IPS-15b (cell line): Measurements from ENCODE around the gene KCNJ14.

Experiments
- H3K27me3 ChIP-seq: one replicate; pipeline ENCODE4 v1.6.1; 2013; ENCODE audit warnings: low read length; ENCODE audit not compliant: control insufficient read depth, insufficient read depth
- H3K36me3 ChIP-seq: one replicate; pipeline ENCODE4 v1.6.1; 2013; ENCODE audit warnings: low read length; ENCODE audit not compliant: control insufficient read depth, insufficient read depth
- H3K4me1 ChIP-seq: one replicate; pipeline ENCODE4 v1.6.1; 2013; ENCODE audit warnings: mild to moderate bottlenecking, low read length; ENCODE audit not compliant: control insufficient read depth, insufficient read depth
- H3K4me3 ChIP-seq: one replicate; pipeline ENCODE4 v1.5.1; 2013; ENCODE audit warnings: low read depth, low read length
- H3K9ac ChIP-seq: one replicate; pipeline ENCODE4 v1.6.1; 2013; ENCODE audit warnings: low read depth, mild to moderate bottlenecking, low read length
- H3K9me3 ChIP-seq: one replicate; pipeline ENCODE4 v1.6.1; 2013; ENCODE audit warnings: mild to moderate bottlenecking, low read length; ENCODE audit not compliant: control insufficient read depth, insufficient read depth

Gene KCNJ14

GRCh38 chr19:48433337-48433736 lies 22.0 kb upstream of the KCNJ14 start:
- no peaks in the 10 kb centered on the region for H3K9me3 ChIP-seq

GRCh38 chr19:48436586-48436985 lies 18.8 kb upstream of the KCNJ14 start:
- Histone ChIP-seq H3K36me3 (no peaks in the 10 kb centered on the region), H3K9me3 (no peaks in the 10 kb centered on the region), H3K4me1 (peaks cover 2% of the 10 kb centered on the region), H3K9ac (no peak overlapping the region), H3K4me3 (no peak overlapping the region), H3K27me3 (no peaks in the 10 kb centered on the region)

More at GRCh38 chr19:48433337-48433736, 22.0 kb upstream of the KCNJ14 start:
- Histone ChIP-seq H3K36me3 (no peaks in the 10 kb centered on the region), H3K4me1 (peaks cover 2% of the 10 kb centered on the region), H3K9ac (no peak overlapping the region), H3K4me3 (no peak overlapping the region), H3K27me3 (no peaks in the 10 kb centered on the region)

- H3K9me3 ChIP-seq = no peaks in the 10 kb centered on the region
- H3K4me1 ChIP-seq = peaks cover 7% of the 10 kb centered on the region
- no peak overlapping the region for H3K9ac ChIP-seq
- no peak overlapping the region for H3K4me3 ChIP-seq
- H3K27me3 ChIP-seq = no peaks in the 10 kb centered on the region
- H3K36me3 ChIP-seq = no peaks in the 10 kb centered on the region
Observed at GRCh38 chr19:48441360-48442050, 13.9 kb upstream of the KCNJ14 start.

DNA sequence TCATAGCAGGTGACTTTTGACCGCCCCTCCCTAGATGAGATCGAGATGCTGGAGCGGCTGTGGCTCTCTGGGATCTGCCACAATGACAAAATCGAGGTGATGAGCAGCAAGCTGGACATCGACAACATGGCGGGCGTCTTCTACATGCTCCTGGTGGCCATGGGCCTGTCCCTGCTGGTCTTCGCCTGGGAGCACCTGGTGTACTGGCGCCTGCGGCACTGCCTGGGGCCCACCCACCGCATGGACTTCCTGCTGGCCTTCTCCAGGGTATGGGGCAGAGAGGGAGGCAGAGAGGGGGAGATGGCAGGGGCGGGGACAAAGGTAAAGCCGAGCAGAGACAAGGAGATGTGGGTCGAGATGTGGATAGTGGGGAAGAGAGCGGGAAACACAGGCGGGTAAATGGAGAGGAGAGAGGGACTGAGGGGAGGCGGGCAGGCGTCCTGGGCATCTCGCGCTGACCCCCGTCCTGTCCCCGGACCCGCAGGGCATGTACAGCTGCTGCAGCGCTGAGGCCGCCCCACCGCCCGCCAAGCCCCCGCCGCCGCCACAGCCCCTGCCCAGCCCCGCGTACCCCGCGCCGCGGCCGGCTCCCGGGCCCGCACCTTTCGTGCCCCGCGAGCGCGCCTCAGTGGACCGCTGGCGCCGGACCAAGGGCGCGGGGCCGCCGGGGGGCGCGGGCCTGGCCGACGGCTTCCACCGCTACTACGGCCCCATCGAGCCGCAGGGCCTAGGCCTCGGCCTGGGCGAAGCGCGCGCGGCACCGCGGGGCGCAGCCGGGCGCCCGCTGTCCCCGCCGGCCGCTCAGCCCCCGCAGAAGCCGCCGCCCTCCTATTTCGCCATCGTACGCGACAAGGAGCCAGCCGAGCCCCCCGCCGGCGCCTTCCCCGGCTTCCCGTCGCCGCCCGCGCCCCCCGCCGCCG lies 13.0 kb upstream of the KCNJ14 start:
- H3K4me1 ChIP-seq = peaks cover 5% of the 10 kb centered on the region
- no peaks in the 10 kb centered on the region for H3K36me3 ChIP-seq
- no peaks in the 10 kb centered on the region for H3K9me3 ChIP-seq
- H3K27me3 ChIP-seq = no peaks in the 10 kb centered on the region
- no peak overlapping the region for H3K4me3 ChIP-seq
- no peak overlapping the region for H3K9ac ChIP-seq

GRCh38 chr19:48443256-48443655 lies 12.1 kb upstream of the KCNJ14 start:
- H3K4me3 ChIP-seq = no peak overlapping the region
- no peaks in the 10 kb centered on the region for H3K27me3 ChIP-seq
- peaks cover 4% of the 10 kb centered on the region for H3K4me1 ChIP-seq
- no peak overlapping the region for H3K9ac ChIP-seq
- no peaks in the 10 kb centered on the region for H3K9me3 ChIP-seq
- H3K36me3 ChIP-seq = peaks cover under 1% of the 10 kb centered on the region

DNA sequence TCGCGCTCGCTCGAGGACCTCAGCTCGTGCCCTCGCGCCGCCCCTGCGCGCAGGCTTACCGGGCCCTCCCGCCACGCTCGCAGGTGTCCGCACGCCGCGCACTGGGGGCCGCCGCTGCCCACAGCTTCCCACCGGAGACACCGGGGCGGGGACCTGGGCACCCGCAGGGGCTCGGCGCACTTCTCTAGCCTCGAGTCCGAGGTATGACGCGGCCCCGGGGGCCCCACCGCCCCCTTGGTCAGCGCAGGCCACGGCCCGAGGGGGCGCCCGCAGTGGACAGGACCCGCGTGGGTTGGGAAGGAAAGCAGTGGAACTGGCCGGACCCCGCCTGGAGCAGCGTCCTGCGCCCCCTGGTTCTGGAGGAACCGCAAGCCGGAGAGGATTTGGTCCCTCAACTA lies 11.6 kb upstream of the KCNJ14 start:
- Histone ChIP-seq H3K4me1 (peaks cover 4% of the 10 kb centered on the region), H3K27me3 (no peaks in the 10 kb centered on the region), H3K4me3 (peak overlapping the region; percentile 16), H3K36me3 (peaks cover 5% of the 10 kb centered on the region), H3K9ac (no peak overlapping the region), H3K9me3 (no peaks in the 10 kb centered on the region)

DNA sequence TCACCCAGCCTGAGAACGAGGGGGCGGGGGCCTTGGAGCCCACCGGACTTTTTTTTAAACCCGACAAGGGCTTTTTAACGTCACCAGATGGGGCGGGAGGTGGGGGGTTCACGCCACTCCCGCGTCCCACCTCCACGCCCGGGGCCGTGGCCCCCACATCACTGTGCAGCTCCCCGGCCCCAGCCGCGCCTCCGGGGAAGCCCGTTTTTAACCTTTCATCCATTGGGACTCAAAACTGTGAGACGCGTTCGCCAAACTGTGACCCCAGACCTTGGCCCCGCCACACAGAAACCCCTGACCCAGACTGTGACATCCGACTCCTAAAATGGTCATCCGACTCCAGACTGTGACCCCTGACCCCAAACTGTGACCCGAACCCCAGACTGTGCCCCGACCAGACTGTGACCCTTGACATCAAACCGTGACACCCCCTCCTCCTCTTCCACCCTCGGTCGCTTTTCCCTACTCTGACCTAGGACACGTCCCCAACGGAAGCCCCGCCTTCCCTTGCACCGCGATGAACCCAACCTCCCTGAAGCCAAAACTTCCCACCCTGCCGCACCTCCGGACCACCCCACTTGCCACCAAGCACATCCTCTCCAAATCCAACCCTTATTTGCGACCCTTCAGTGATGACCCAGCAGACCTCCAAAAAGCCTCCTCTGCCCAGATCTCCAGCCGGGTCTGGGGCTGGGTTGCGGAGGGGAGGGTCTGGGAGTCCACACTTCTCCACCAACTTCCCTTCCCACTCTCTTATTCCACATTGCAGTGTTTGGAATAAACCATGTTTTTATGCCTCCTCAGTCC lies 11.0 kb upstream of the KCNJ14 start:
- Histone ChIP-seq H3K4me3 (peak overlapping the region; percentile 16), H3K4me1 (peaks cover 4% of the 10 kb centered on the region), H3K9ac (no peak overlapping the region), H3K27me3 (no peaks in the 10 kb centered on the region), H3K9me3 (no peaks in the 10 kb centered on the region), H3K36me3 (peaks cover 5% of the 10 kb centered on the region)

DNA sequence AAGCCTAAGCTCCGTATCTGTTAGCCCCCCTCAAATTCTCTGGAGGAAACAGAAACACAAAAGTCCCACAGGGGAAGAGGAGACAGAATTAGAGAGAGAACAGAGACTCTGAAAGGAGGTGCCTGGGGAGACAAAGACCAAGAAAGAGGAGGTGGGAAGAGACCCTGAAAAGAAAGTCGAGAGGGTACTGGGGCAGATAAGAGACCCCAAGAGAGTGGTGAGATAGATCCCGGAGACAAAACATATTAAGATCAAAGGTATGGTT lies 10.5 kb upstream of the KCNJ14 start:
- peak overlapping the region; percentile 100 for H3K4me3 ChIP-seq
- peaks cover 8% of the 10 kb centered on the region for H3K36me3 ChIP-seq
- no peaks in the 10 kb centered on the region for H3K9me3 ChIP-seq
- no peak overlapping the region for H3K9ac ChIP-seq
- H3K27me3 ChIP-seq = no peaks in the 10 kb centered on the region
- H3K4me1 ChIP-seq = peaks cover 4% of the 10 kb centered on the region

- H3K4me1 ChIP-seq = peaks cover 4% of the 10 kb centered on the region
- no peaks in the 10 kb centered on the region for H3K9me3 ChIP-seq
- H3K9ac ChIP-seq = peak overlapping the region; percentile 78
- peak overlapping the region; percentile 100 for H3K4me3 ChIP-seq
- peaks cover 11% of the 10 kb centered on the region for H3K36me3 ChIP-seq
- no peaks in the 10 kb centered on the region for H3K27me3 ChIP-seq
Observed at GRCh38 chr19:48445256-48445605, 10.1 kb upstream of the KCNJ14 start.

GRCh38 chr19:48445606-48446481 lies 9.5 kb upstream of the KCNJ14 start, which contains the start of gene GRWD1:
TSS of gene GRWD1 (plus strand) at chr19:48445983. CDS start at chr19:48446006, 23 bp downstream.
- no peaks in the 10 kb centered on the region for H3K9me3 ChIP-seq
- peaks cover 4% of the 10 kb centered on the region for H3K4me1 ChIP-seq
- peaks cover 17% of the 10 kb centered on the region for H3K36me3 ChIP-seq
- H3K9ac ChIP-seq = peak within 1 kb of the TSS; percentile 94
- H3K4me3 ChIP-seq = peak within 1 kb of the TSS; percentile 100
- H3K27me3 ChIP-seq = no peaks in the 10 kb centered on the region

DNA sequence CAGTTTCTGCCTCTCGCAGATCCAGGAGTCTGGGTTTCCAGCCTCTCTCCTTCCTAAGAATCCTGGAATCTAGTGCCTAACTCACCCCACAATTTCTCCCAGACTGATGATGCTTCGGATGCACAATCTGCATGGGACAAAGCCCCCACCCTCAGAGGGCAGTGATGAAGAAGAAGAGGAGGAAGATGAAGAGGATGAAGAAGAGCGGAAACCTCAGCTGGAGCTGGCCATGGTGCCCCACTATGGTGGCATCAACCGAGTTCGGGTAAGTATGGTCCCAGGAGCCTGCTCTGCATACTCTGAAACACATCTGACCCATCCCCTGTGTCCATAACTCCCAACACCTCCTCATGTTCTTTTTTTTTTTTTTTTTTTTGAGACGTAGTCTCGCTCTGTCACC lies 8.8 kb upstream of the KCNJ14 start:
- H3K4me3 ChIP-seq = peak overlapping the region; percentile 100
- H3K9me3 ChIP-seq = no peaks in the 10 kb centered on the region
- H3K9ac ChIP-seq = peak overlapping the region; percentile 94
- no peaks in the 10 kb centered on the region for H3K27me3 ChIP-seq
- H3K4me1 ChIP-seq = peaks cover 4% of the 10 kb centered on the region
- peaks cover 25% of the 10 kb centered on the region for H3K36me3 ChIP-seq
